HG02973 (cell line): ENCODE data around the gene RWDD1.
A peak's percentile ranks its signal among the peaks of the same experiment; 100 is the strongest.
"Not testable (repeated sequence)": the region's sequence is repeated elsewhere in the genome, so short reads cannot be mapped to it uniquely, and the experiment has no call there.

ENCODE experiments used
- ATAC-seq: cut with Tn5 transposase; IDR thresholded peaks from one replicate; pipeline ENCODE4 v1.9.1; 2021; ENCODE audit warnings: moderate library complexity; ENCODE audit not compliant: unreplicated experiment

The RWDD1 gene

DNA sequence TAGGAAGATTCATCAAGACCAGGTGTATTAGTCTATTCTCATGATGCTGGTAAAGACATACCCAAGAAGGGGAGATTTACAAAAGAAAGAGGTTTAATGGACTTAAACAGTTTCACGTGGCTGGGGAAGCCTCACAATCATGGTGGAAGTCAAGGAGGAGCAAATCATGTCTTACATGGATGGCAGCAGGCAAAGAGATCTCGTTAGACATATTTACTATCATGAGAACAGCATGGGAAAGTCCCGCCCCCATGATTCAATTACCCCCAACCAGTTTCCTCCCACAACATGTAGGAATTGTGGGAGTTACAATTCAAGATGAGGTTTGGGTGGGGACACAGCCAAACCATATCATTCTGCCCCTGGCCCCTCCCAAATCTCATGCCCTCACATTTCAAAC, 32.6 kb downstream of the RWDD1 start:
- not testable (repeated sequence) for ATAC-seq

DNA sequence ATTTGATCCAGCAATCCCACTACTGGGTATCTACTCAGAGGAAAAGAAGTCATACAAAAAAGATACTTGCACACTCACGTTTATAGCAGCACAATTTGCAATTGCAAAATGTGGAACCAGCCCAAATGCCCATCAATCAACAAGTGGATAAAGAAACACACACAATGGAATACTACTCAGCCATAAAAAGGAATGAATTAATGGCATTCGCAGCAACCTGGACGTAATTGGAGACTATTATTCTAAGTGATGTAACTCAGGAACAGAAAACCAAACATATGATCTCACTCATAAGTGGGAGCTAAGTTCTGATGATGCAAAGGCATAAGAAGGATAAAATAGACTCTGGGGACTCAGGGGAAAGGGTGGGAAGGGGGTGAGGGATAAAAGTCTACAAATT, 33.6 kb downstream of the RWDD1 start:
- not testable (repeated sequence) for ATAC-seq

DNA sequence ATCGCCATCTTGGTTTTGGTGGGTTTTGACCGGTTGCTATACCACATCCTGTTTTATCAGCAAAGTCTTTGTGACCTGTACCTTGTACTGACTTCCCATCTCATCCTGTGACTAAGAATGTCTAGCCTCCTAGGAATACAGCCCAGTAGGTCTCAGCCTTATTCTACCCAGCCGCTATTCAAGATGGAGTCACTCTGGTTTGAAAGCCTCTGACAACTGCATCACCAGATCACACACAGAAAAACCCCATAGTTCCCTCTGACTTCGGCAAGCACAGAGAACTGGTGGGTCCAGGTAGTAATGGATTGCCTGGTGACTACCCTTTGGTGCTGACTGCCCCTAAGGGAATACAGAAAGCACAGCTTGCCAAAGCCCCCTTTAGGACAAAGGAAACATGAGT, 34.6 kb downstream of the RWDD1 start:
- ATAC-seq = no peak

- no peak for ATAC-seq
Observed at GRCh38 chr6:116611056-116611455, 39.8 kb downstream of the RWDD1 start.

- peak; percentile 99 for ATAC-seq
Observed at GRCh38 chr6:116615937-116616736, 44.8 kb downstream of the RWDD1 start, which contains the start of gene RSPH4A. Gene RSPH4A, plus strand, starts transcription at chr6:116616479. Its CDS starts 145 bp downstream, at chr6:116616624.

- ATAC-seq = peak; percentile 38
Observed at GRCh38 chr6:116616737-116617053, 45.4 kb downstream of the RWDD1 start.

GRCh38 chr6:116624036-116624805, 52.9 kb downstream of the RWDD1 start:
- ATAC-seq = no peak

DNA sequence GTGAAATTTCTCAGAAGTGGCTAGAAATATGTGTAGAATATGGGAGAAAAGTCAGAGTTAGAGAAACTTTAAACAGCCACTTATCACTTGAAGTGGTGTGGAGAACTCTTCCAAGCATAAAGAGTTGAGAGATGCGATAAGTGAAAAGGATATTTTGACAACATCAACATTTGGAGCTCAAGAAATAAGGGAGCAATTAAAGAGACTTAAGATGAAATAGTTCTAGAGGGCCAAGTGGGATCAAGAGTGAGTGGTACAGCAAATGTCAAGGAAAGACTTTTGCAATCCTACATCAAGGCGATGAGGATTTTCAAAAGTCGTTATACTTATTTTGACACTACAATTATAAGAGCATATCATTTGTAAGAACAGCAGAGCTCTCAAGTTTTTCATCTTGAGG, 54.6 kb downstream of the RWDD1 start:
- no peak for ATAC-seq

DNA sequence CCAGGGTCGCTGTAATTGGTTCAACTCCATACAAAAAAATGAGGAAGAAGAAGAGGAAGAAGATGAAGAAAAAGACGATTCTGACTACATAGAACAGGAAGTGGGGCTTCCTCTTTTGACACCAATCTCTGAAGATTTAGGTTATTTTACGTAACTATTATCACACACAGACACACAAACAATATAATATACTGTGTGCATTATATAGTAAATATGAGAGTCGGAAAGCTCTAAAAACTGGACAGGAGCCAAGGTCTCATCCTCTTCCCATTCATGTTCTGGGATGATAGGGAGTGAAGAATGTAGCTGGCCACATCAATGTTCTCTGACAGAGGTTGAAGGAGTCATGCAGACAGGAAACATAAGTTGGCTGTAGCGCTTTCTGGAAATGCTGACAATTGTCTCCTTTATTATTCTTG, 58.3 kb downstream of the RWDD1 start:
- ATAC-seq = no peak

- ATAC-seq = peak; percentile 79
Observed at GRCh38 chr6:116631379-116631990, 60.2 kb downstream of the RWDD1 start.

DNA sequence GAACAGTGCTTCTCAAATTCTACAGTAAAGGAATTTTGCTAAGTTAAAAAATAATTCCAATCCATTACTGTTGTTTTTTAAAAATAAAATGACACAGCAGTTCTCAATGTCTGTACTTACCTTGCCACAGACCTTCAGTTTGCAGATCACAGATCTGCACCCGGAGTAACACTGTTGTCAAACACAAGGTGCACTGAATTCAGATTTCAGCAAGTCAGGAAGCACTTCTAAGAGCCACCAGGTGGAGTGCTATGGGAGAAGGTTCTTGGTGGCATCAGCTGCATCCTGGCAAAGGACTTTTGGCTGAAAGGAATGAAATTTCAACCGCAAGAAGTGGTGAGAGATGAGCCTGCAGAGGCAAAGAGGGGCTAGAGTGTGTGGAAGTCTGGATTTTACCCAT, 62.4 kb downstream of the RWDD1 start:
- no peak for ATAC-seq
